NCI-H774 (cell line): Measurements from ENCODE around the gene BACH2.
A peak's percentile ranks its signal among the peaks of the same experiment; 100 is the strongest.
"Not testable (repeated sequence)": the region's sequence is repeated elsewhere in the genome, so short reads cannot be mapped to it uniquely, and the experiment has no call there.

Source experiments
- DNase-seq: peaks from one replicate; lab custom pipeline; 2025; lab: John Stamatoyannopoulos, UW

BACH2 gene

DNA sequence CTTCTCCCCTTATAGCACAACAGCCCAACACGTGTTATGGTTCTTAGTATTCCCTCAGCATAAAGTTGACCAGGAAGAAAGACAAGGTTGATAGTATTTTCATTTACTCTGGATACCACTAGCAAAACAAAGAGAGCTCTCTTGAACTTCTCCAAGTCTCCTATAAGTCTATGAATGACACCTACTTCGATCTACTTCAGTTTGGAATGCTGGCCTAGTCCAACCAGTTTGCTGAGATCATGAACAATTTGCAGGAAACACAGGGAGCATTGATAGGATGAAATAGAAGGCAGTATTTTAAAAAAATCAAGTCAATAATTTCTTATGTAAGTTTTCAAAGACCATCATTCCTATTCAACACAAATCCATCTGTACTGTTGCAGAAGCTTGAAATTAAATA is 308.8 kb downstream of the BACH2 start:
- DNase-seq, result no peak

GRCh38 chr6:89987140-89987539 is 309.5 kb downstream of the BACH2 start:
- DNase-seq, result no peak

- DNase-seq, result no peak
Measured at GRCh38 chr6:89986650-89987074, 310.0 kb downstream of the BACH2 start.

GRCh38 chr6:89985751-89986493 is 310.7 kb downstream of the BACH2 start:
- no peak for DNase-seq

GRCh38 chr6:89984926-89985750 is 311.5 kb downstream of the BACH2 start:
- no peak for DNase-seq

- DNase-seq, result no peak
Measured at GRCh38 chr6:89980353-89980752, 316.3 kb downstream of the BACH2 start.

GRCh38 chr6:89979481-89980119 is 317.0 kb downstream of the BACH2 start:
- DNase-seq, result no peak

GRCh38 chr6:89978749-89979145 is 317.9 kb downstream of the BACH2 start:
- no peak for DNase-seq

- DNase-seq, result peak; percentile 65
Measured at GRCh38 chr6:89977808-89978748, 318.6 kb downstream of the BACH2 start.

DNA sequence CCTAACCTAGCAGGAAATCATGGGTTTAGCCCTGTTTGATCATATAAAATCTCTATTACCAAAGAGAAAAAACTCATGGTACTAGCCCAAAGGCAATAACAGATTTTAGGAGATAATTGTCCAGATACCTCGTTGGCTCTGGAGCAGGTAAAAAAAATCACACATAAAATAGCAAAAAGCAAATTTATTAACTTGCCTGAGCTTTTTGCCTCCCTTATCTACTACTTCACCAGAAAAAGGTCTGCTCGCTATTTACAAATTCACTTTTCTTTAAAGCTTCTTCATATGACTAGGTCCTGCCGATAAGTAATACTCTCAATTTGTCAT is 320.0 kb downstream of the BACH2 start:
- DNase-seq, result no peak

GRCh38 chr6:89975991-89976693 is 320.5 kb downstream of the BACH2 start:
- no peak for DNase-seq

GRCh38 chr6:89975366-89975765 is 321.3 kb downstream of the BACH2 start:
- DNase-seq, result no peak

DNA sequence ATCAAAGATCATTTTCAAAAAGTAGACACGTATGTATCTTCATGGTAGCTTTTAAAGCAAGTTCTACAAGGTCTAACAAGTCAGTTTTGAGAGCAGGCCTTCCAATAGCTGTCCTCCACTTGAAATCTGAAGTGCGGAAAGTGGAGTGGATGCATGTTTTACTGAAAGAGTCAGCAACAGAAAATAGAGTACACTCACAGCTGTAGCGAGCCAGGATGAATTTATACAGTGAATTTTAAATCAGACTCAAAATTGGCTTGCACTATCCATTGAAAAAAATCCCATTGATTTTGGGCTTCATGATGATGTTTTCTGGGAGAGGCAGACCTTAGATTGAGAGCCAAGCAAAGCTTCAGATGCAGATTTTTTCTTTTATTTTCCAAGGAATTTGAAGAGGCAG is 321.8 kb downstream of the BACH2 start:
- DNase-seq, result no peak

DNA sequence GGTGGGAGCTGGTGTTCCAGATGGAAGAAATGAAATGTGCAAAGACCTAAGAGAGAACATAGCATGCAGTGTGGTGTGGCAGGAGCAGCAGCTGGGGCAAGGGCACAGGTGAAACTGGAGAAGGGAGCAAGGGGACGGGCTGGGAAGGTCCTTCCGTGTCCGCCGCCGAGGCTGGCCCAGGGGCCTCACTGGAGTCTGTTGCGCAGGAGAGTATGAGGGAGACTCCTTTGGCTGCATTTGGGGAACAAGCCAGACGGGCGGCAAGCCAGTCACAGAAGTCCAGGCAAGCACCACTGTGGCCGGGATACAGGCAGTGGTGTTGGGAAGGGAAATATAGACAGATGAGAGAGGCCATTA is 324.6 kb downstream of the BACH2 start:
- no peak for DNase-seq

GRCh38 chr6:89971338-89972024 is 325.2 kb downstream of the BACH2 start:
- DNase-seq, result not testable (repeated sequence)

DNA sequence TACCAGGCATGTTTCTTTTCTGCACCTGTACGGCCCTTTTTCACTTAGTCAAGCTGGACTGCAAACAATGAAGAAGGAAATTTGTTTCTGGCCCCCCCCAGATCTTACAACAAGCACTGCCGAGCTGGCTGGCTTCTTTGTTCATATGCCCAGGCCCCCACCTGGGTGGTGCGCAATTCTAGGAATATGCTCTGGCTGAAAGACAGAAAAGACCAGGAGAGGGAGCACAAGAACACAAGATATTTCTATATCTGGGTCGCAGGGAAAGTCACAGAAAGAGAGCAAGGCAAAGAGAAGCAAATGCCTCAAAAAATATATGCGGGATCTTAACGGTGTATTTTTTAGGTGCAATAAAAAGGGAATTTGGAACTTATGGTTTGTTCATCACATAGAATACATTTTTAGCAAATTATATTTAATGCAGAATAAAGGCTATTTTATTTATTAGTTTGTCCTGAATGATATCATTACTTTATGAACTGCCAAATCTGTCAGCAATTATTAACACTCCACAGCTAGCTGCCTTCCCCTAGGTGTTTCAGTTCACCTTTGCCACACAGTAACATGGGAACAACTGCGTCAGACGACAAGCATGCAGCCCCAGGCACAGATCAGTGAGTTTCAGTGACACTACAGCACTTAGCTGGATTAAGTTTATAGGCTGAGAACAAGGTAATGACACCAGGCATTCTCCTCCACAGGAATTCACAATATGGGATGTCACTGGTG is 325.9 kb downstream of the BACH2 start:
- DNase-seq, result peak; percentile 40

DNA sequence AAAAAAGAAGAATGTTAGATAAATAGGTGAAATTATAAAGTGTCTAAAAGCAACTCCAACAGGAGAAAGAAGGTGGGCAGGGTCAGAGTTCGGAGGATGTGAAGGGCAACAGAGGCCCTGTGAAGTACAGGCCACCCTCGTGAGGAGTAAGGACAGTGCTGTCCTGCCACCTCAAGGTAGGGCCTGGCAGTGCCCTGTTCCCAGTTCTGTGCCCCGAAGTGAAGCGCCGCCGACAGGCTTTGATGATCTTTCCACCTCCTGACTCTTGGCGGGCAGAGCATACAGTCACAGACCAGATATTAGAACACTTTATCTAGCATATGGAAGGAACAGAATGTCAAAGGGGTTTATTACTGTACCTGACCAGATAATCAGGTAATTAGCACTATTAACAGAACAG is 326.6 kb downstream of the BACH2 start:
- no peak for DNase-seq

GRCh38 chr6:89966913-89967312 is 329.7 kb downstream of the BACH2 start:
- DNase-seq, result no peak

- DNase-seq, result no peak
Measured at GRCh38 chr6:89966228-89966544, 330.5 kb downstream of the BACH2 start.
